Upper lobe of left lung (tissue), 4 donors: ENCODE results near the gene DCAF6.

Source experiments
- CTCF ChIP-seq, 6 experiments: fragments of 450-650 bp in 4 of 6; fragments of 200-600 bp in 2 of 6; sonication (generic) in 2 of 6; IDR thresholded peaks; one replicate each; pipeline ENCODE4 v1.5.1; 2016 to 2019; ENCODE audit warnings: antibody characterized with exemption in 6 of 6
- POLR2A ChIP-seq, 4 donors: fragments of 450-650 bp; IDR thresholded peaks; one replicate each; pipeline ENCODE4 v1.5.1; 2016 to 2017; ENCODE audit warnings: antibody characterized with exemption in 4 of 4, mild to moderate bottlenecking in 2 of 4
- POLR2AphosphoS5 ChIP-seq, 2 donors: sonication (generic); formaldehyde crosslinking; IDR thresholded peaks; one replicate each; pipeline ENCODE4 v1.5.1; 2017; ENCODE audit warnings: antibody characterized with exemption in 2 of 2

GRCh38 chr1:167912294-167912693 lies 24.2 kb upstream of the DCAF6 start:
- TF ChIP-seq CTCF (IDR thresholded peaks at IDR 0.05) (no peak), POLR2AphosphoS5 (IDR thresholded peaks at IDR 0.05) (no peak), POLR2A (IDR thresholded peaks at IDR 0.05) (no peak)
